ENCODE data around the gene RMDN3. TPM values are rescaled to one million over a fixed set of nuclear protein-coding genes. Genes with fewer than 3 reads are reported as not detected.

The RMDN3 gene
- total and polyA plus RNA-seq, 2 of the 13 experiments (the other 11 are each of a cell fraction or from before 2014, with no cell fraction given): 16.8 to 19.5 TPM

DNA sequence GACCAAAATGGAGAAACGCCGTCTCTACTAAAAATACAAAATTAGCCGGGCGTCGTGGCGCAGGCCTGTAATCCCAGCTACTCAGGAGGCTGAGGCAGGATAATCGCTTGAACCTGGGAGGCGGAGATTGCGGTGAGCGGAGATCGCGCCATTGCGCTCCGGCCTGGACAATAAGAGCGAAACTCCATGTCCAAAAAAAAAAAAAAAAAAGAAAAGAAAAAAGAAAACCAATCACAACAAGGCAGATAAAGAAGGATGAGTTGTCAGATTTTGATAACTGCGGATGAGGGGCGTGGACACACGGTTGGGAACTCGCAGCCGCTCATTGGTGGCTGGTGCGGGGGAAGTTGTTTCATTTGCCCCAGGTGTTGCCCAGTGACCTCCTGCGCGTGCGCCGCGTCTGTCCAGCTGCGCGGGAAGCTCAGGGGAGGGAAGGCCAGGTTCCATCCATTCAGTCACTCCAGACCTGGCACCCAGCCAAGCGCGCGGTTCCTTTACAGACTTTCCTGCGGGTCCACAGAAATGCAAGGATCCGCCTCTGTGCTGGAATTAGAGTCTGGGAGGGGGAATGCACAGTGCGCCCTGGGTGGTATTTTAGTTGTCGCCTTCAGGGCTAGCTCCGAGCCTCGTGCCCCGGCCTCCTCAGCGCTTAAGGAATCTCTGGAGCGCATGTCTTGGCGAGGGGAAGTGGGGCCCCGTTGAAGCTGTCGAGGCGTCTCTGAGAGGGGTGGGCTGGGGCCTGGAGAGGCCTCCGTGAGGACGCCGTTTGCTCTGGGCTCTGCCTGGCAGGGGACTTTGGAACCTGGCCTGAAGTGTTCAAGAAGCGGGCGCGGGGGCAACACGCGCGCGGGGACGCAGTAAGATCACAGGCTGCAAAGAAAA, 8.1 kb upstream of the RMDN3 start (continued):
- TF ChIP-seq SP5 (CRISPR knock-in tag; IDR thresholded peaks at IDR 0.05; ENCODE audit: borderline replicate concordance, low read depth) (no peak), NFE2 (CRISPR knock-in tag; IDR thresholded peaks at IDR 0.05) (no peak), TP53 (CRISPR knock-in tag; conservative IDR thresholded peaks at IDR 0.05) (no peak), FOXK2 (IDR thresholded peaks at IDR 0.05) (0 out of 2 replicates have a peak, but pooled peaks have one; percentile 8), ZBTB38 (CRISPR knock-in tag; IDR thresholded peaks at IDR 0.05) (no peak), HCFC1 (IDR thresholded peaks at IDR 0.05; ENCODE audit: low read depth, low read length) (no peak), IKZF1 (IDR thresholded peaks at IDR 0.05) (no peak), ZNF83 (CRISPR knock-in tag; IDR thresholded peaks at IDR 0.05; ENCODE audit: borderline replicate concordance) (peak; percentile 74), REPIN1 (CRISPR knock-in tag; IDR thresholded peaks at IDR 0.05; ENCODE audit: borderline replicate concordance, low read depth) (peak; percentile 26; the same call in 1 of the 2 replicates), MEIS1 (CRISPR knock-in tag; IDR thresholded peaks at IDR 0.05; ENCODE audit: borderline replicate concordance) (no peak), KAT7 (CRISPR knock-in tag; IDR thresholded peaks at IDR 0.05; ENCODE audit: borderline replicate concordance) (no peak; the same call in 1 of the 2 replicates), ZNF878 (CRISPR knock-in tag; IDR thresholded peaks at IDR 0.05) (peak; percentile 92), ZNF441 (CRISPR knock-in tag; IDR thresholded peaks at IDR 0.05; ENCODE audit: borderline replicate concordance) (peak; percentile 20; the same call in 1 of the 2 replicates), ZFP36L1 (CRISPR knock-in tag; IDR thresholded peaks at IDR 0.05) (peak; percentile 71; the same call in 1 of the 2 replicates)
- TF ChIP-seq, protein P1, sequence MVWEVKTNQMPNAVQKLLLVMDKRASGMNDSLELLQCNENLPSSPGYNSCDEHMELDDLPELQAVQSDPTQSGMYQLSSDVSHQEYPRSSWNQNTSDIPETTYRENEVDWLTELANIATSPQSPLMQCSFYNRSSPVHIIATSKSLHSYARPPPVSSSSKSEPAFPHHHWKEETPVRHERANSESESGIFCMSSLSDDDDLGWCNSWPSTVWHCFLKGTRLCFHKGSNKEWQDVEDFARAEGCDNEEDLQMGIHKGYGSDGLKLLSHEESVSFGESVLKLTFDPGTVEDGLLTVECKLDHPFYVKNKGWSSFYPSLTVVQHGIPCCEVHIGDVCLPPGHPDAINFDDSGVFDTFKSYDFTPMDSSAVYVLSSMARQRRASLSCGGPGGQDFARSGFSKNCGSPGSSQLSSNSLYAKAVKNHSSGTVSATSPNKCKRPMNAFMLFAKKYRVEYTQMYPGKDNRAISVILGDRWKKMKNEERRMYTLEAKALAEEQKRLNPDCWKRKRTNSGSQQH (CRISPR knock-in tag; IDR thresholded peaks at IDR 0.05; ENCODE audit: low read depth): peak; percentile 76; the same call in 1 of the 2 replicates
- TF ChIP-seq, protein P2, sequence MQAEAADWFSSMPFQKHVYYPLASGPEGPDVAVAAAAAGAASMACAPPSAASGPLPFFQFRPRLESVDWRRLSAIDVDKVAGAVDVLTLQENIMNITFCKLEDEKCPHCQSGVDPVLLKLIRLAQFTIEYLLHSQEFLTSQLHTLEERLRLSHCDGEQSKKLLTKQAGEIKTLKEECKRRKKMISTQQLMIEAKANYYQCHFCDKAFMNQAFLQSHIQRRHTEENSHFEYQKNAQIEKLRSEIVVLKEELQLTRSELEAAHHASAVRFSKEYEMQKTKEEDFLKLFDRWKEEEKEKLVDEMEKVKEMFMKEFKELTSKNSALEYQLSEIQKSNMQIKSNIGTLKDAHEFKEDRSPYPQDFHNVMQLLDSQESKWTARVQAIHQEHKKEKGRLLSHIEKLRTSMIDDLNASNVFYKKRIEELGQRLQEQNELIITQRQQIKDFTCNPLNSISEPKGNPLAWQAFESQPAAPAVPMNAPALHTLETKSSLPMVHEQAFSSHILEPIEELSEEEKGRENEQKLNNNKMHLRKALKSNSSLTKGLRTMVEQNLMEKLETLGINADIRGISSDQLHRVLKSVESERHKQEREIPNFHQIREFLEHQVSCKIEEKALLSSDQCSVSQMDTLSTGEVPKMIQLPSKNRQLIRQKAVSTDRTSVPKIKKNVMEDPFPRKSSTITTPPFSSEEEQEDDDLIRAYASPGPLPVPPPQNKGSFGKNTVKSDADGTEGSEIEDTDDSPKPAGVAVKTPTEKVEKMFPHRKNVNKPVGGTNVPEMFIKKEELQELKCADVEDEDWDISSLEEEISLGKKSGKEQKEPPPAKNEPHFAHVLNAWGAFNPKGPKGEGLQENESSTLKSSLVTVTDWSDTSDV (CRISPR knock-in tag; IDR thresholded peaks at IDR 0.05): peak; percentile 25; the same call in 1 of the 2 replicates
- TF ChIP-seq, protein P3, sequence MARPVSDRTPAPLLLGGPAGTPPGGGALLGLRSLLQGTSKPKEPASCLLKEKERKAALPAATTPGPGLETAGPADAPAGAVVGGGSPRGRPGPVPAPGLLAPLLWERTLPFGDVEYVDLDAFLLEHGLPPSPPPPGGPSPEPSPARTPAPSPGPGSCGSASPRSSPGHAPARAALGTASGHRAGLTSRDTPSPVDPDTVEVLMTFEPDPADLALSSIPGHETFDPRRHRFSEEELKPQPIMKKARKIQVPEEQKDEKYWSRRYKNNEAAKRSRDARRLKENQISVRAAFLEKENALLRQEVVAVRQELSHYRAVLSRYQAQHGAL (CRISPR knock-in tag; IDR thresholded peaks at IDR 0.05; ENCODE audit: not compliant biosample characterization): no peak
- TF ChIP-seq, protein P4, sequence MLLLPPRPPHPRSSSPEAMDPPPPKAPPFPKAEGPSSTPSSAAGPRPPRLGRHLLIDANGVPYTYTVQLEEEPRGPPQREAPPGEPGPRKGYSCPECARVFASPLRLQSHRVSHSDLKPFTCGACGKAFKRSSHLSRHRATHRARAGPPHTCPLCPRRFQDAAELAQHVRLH (CRISPR knock-in tag; IDR thresholded peaks at IDR 0.05; ENCODE audit: borderline replicate concordance, low read depth): peak; percentile 50; the same call in 1 of the 2 replicates
- TF ChIP-seq, protein P5, sequence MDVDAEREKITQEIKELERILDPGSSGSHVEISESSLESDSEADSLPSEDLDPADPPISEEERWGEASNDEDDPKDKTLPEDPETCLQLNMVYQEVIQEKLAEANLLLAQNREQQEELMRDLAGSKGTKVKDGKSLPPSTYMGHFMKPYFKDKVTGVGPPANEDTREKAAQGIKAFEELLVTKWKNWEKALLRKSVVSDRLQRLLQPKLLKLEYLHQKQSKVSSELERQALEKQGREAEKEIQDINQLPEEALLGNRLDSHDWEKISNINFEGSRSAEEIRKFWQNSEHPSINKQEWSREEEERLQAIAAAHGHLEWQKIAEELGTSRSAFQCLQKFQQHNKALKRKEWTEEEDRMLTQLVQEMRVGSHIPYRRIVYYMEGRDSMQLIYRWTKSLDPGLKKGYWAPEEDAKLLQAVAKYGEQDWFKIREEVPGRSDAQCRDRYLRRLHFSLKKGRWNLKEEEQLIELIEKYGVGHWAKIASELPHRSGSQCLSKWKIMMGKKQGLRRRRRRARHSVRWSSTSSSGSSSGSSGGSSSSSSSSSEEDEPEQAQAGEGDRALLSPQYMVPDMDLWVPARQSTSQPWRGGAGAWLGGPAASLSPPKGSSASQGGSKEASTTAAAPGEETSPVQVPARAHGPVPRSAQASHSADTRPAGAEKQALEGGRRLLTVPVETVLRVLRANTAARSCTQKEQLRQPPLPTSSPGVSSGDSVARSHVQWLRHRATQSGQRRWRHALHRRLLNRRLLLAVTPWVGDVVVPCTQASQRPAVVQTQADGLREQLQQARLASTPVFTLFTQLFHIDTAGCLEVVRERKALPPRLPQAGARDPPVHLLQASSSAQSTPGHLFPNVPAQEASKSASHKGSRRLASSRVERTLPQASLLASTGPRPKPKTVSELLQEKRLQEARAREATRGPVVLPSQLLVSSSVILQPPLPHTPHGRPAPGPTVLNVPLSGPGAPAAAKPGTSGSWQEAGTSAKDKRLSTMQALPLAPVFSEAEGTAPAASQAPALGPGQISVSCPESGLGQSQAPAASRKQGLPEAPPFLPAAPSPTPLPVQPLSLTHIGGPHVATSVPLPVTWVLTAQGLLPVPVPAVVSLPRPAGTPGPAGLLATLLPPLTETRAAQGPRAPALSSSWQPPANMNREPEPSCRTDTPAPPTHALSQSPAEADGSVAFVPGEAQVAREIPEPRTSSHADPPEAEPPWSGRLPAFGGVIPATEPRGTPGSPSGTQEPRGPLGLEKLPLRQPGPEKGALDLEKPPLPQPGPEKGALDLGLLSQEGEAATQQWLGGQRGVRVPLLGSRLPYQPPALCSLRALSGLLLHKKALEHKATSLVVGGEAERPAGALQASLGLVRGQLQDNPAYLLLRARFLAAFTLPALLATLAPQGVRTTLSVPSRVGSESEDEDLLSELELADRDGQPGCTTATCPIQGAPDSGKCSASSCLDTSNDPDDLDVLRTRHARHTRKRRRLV (CRISPR knock-in tag; IDR thresholded peaks at IDR 0.05): 0 out of 2 replicates have a peak, but pooled peaks have one; percentile 66

Measured in HepG2 (cell line).